Adrenal gland (tissue), 12 donors: ENCODE data around the gene APLP2. TPM values are rescaled to one million over a fixed set of nuclear protein-coding genes. Genes with fewer than 3 reads are reported as not detected.

Experiments used
- DNase-seq, 7 donors: peaks; one replicate each; pipeline ENCODE4 v3.0.0-alpha.2; 2019 to 2020
- H3K27ac ChIP-seq, 5 donors: fragments of 200-600 bp; sonication (generic) in 4 of 5; 1 replicate in 3 of 5; 2 replicates in 2 of 5; pipeline versions ENCODE4 v1.5.1 to v1.8.0; 2016 to 2020; ENCODE audit warnings: mild to moderate bottlenecking in 1 of 5
- H3K27me3 ChIP-seq: fragments of 200-600 bp; 2 replicates; pipeline ENCODE4 v1.8.0; 2021
- H3K36me3 ChIP-seq, 2 donors: fragments of 200-600 bp; replicated peaks in 1 of 2; 1 replicate in 1 of 2; 2 replicates in 1 of 2; pipeline versions ENCODE4 v1.5.1 to v1.8.0; 2018 to 2022
- H3K4me1 ChIP-seq, 2 donors: fragments of 200-600 bp; replicated peaks in 1 of 2; 1 replicate in 1 of 2; 2 replicates in 1 of 2; pipeline versions ENCODE4 v1.5.1 to v1.8.0; 2018 to 2021
- H3K4me3 ChIP-seq, 4 donors: fragments of 200-600 bp; sonication (generic) in 3 of 4; one replicate each; pipeline ENCODE4 v1.5.1; 2016 to 2018
- H3K9me3 ChIP-seq, 3 donors: fragments of 200-600 bp; sonication (generic) in 1 of 3; replicated peaks in 1 of 3; 1 replicate in 2 of 3; 2 replicates in 1 of 3; pipeline versions ENCODE4 v1.5.1 to v1.8.0; 2016 to 2021
- CTCF ChIP-seq, 6 experiments: fragments of 450-650 bp in 4 of 6; fragments of 200-600 bp in 2 of 6; sonication (generic) in 1 of 6; IDR thresholded peaks; 1 replicate in 5 of 6; 2 replicates in 1 of 6; pipeline versions ENCODE4 v1.5.1 to v1.8.0; 2016 to 2021; ENCODE audit warnings: antibody characterized with exemption in 6 of 6, mild to moderate bottlenecking in 2 of 6, moderate library complexity in 1 of 6
- POLR2A ChIP-seq, 2 donors: fragments of 450-650 bp; IDR thresholded peaks; one replicate each; pipeline ENCODE4 v1.6.1; 2017; ENCODE audit warnings: antibody characterized with exemption in 2 of 2, mild to moderate bottlenecking in 2 of 2, moderate library complexity in 1 of 2
- WGBS, 4 donors: extraction: QIAGEN DNeasy Blood & Tissue Kit in 2 of 4; methylation state at CpG; one replicate each; pipeline versions ENCODE4 v1.1.5 to v1.1.7; 2013 to 2017; 5-methylcytosine and 5-hydroxymethylcytosine counted together
- intact Hi-C, 2 donors: fragments of 100-400 bp; cut with DNase I; formaldehyde crosslinking; loops; one replicate each; pipeline versions ENCODE4 v1.14.1 to v1.15.0; 2022 to 2023
- polyA plus RNA-seq, 3 donors: library from polyadenylated mRNA; stranded (reverse); fragments of 200-250 nt in 2 of 3; fragments of 350-450 nt in 1 of 3; fragmentation: Illumina TruSeq in 1 of 3; extraction: RNeasy Lipid Tissue Mini Kit (QIAGEN cat#74804) in 1 of 3; gene quantifications; one replicate each; pipeline ENCODE4 v1.2.3, GENCODE V29; 2013 to 2014
- total RNA-seq, 9 donors: library from RNA; depleted of rRNA in 4 of 9; stranded (reverse); fragments of >200 nt in 4 of 9; fragments of 120-200 nt in 1 of 9; fragmentation: NEBNext Ultra II Directional in 1 of 9; extraction: Animal tissue kit (Norgen Biotek cat#: 25700) in 1 of 9; gene quantifications; one replicate each; pipeline versions ENCODE4 v1.1.0 to v1.2.4, GENCODE V29; 2013 to 2023
- donor health status: healthy with polysubstance abuse.
- donor health status: Bipolar disorder and iron deficiency.
- donor health status: DM: yes; HTN: yes; CAD: no.
- donor health status: DM: no; HTN: no; CAD: no.
- donor health status: DM: no; HTN: no; CAD: no.
- donor health status: DM: yes; HTN: yes; CAD: no.

APLP2 gene
- total and polyA plus RNA-seq, 12 donors, result 85.0 to 374 (median 273) TPM

GRCh38 chr11:130179396-130180306 lies 110.0 kb downstream of the APLP2 start:
- Histone ChIP-seq H3K4me1 (peaks cover 27 to 28% of the 10 kb centered on the region in 2 donors), H3K9me3 (no peaks in the 10 kb centered on the region), H3K36me3 (no peaks in the 10 kb centered on the region), H3K27me3 (no peaks in the 10 kb centered on the region), H3K4me3 (no peak overlapping the region), H3K27ac (peak overlapping the region in 4 of 5 donors; percentile 65 to 94 (median 78))
- 57 to 67% (median 60%) methylated on average over 14 to 21 of the region's 21 CpGs for WGBS, 4 donors
- peak; percentile 50 to 73 (median 62) for DNase-seq
- no peak for TF ChIP-seq POLR2A (IDR thresholded peaks at IDR 0.05)
- no peak for TF ChIP-seq CTCF (IDR thresholded peaks at IDR 0.05)
- intact Hi-C loops, result no loop called here

GRCh38 chr11:130180491-130180890 lies 110.8 kb downstream of the APLP2 start:
- intact Hi-C loops, result no loop called here
- TF ChIP-seq POLR2A (IDR thresholded peaks at IDR 0.05) (peak in 1 of 2 donors; percentile 15), CTCF (IDR thresholded peaks at IDR 0.05) (no peak)
- no peaks in the 10 kb centered on the region for H3K36me3 ChIP-seq
- H3K27me3 ChIP-seq, result no peaks in the 10 kb centered on the region
- H3K4me1 ChIP-seq, result peaks cover 27 to 28% of the 10 kb centered on the region in 2 donors
- H3K27ac ChIP-seq, result peak overlapping the region in 4 of 5 donors; percentile 65 to 94 (median 78)
- DNase-seq, result peak in 6 of 7 donors; percentile 49 to 63 (median 56)
- WGBS, 4 donors, result 33 to 37% (median 36%) methylated on average over 4 of the region's 4 CpGs
- no peak overlapping the region for H3K4me3 ChIP-seq
- no peaks in the 10 kb centered on the region for H3K9me3 ChIP-seq

GRCh38 chr11:130180896-130181294 lies 111.2 kb downstream of the APLP2 start:
- Histone ChIP-seq H3K4me3 (no peak overlapping the region), H3K36me3 (no peaks in the 10 kb centered on the region), H3K27me3 (no peaks in the 10 kb centered on the region), H3K27ac (peak overlapping the region; percentile 49 to 94 (median 75)), H3K4me1 (peaks cover 27 to 28% of the 10 kb centered on the region in 2 donors), H3K9me3 (no peaks in the 10 kb centered on the region)
- TF ChIP-seq CTCF (IDR thresholded peaks at IDR 0.05) (no peak), POLR2A (IDR thresholded peaks at IDR 0.05) (no peak)
- no peak for DNase-seq
- WGBS, 4 donors, result 53 to 70% (median 70%) methylated on average over 4 to 8 of the region's 8 CpGs
- intact Hi-C loops, result no loop called here

GRCh38 chr11:130181295-130182272 lies 111.9 kb downstream of the APLP2 start:
- TF ChIP-seq POLR2A (IDR thresholded peaks at IDR 0.05), result peak; percentile 26 to 80
- TF ChIP-seq CTCF (IDR thresholded peaks at IDR 0.05), result no peak
- Histone ChIP-seq H3K9me3 (no peaks in the 10 kb centered on the region), H3K27me3 (no peaks in the 10 kb centered on the region), H3K36me3 (no peaks in the 10 kb centered on the region), H3K27ac (peak overlapping the region; percentile 65 to 94 (median 79)), H3K4me1 (peaks cover 27 to 28% of the 10 kb centered on the region in 2 donors), H3K4me3 (no peak overlapping the region)
- whole genome bisulfite sequencing, 4 donors, result 39 to 54% (median 47%) methylated on average over 6 to 11 of the region's 11 CpGs
- intact Hi-C loops, result no loop called here
- DNase-seq, result peak; percentile 46 to 85 (median 80)
